ENCODE results near the gene KLHL29. TPM values are rescaled to one million over a fixed set of nuclear protein-coding genes. Genes with fewer than 3 reads are reported as not detected.

Gene KLHL29
- total and polyA plus RNA-seq, 2 experiments from 2014 or later = 1.9 to 6.4 TPM

DNA sequence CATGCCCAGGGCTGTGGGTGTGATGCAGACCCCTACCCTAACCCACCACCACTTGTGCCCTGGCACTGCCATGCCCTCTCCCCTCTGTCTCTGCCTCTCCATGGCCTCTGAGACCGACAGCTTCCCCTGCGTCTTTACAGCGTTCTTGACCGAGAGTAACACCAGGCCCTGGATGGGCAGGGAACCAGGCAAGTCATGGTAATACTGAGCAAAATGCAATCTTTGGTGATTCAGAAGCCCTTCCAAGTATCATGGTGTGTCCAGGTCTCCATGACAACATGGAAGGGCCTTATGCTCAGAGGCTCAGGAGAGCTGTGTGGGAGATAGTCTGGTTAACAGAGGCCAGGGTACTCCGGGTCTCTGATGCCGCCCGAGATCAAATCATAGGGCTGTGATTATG lies 176.1 kb downstream of the KLHL29 start:
- Histone ChIP-seq H3K9me2 (ENCODE audit: insufficient read depth) (no peaks in the 10 kb centered on the region), H3K4me1 (ENCODE audit: insufficient read depth) (peaks cover 14% of the 10 kb centered on the region), H3K4me2 (ENCODE audit: unreplicated experiment) (no peak overlapping the region), H3K9me3 (ENCODE audit: low read depth) (no peaks in the 10 kb centered on the region), H4K20me1 (ENCODE audit: insufficient read depth) (no peaks in the 10 kb centered on the region), H3K79me2 (ENCODE audit: insufficient read depth) (no peaks in the 10 kb centered on the region), H3K27ac (no peak overlapping the region), H3F3A (ENCODE audit: insufficient read depth) (no peaks in the 10 kb centered on the region; the same call in 1 of the 2 replicates), H2AFZ (no peak overlapping the region), H3K4me3 (no peak overlapping the region), H3K36me3 (ENCODE audit: low read depth) (no peaks in the 10 kb centered on the region), H3K9ac (no peak overlapping the region), H3K27me3 (replicated peaks; ENCODE audit: insufficient read depth) (no peaks in the 10 kb centered on the region)
- in situ Hi-C loops (cut with MboI) = no loop called here
- DNase-seq = peak; percentile 52
- WGBS, 2 experiments (ENCODE audit: low coverage in 1 of 2, low lambda C conversion rate in 2 of 2, missing lambda C conversion rate in 2 of 2) = 96 to 97% methylated on average over 7 of the region's 7 CpGs
- TF ChIP-seq EZH2phosphoT487 (IDR thresholded peaks at IDR 0.05; ENCODE audit: insufficient read depth, low read depth) (no peak), EZH2 (IDR thresholded peaks at IDR 0.05; ENCODE audit: insufficient read depth, poor library complexity, severe bottlenecking) (no peak)

DNA sequence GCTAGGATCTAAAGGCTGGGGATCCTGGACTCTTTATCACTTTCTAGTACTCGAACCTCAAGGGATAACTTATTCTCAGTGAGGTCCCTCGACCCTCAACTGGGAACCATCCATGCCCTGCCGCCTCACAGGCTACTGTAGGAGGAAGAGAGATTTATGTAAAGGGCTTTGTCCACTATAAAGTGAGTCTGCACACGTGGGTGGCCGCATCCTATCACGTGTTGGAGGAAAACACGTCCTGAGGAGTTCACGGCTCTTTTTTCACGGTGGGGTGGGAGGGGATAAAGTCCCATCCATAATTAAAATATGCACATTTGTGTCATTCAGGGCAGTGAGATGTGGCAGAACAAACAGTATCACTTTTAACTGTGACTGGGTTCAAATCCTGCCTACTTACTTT lies 176.6 kb downstream of the KLHL29 start:
- Histone ChIP-seq H3K27me3 (replicated peaks; ENCODE audit: insufficient read depth) (no peaks in the 10 kb centered on the region), H3K36me3 (ENCODE audit: low read depth) (no peaks in the 10 kb centered on the region), H3K9me2 (ENCODE audit: insufficient read depth) (no peaks in the 10 kb centered on the region), H3K9ac (no peak overlapping the region), H3K4me2 (ENCODE audit: unreplicated experiment) (no peak overlapping the region), H3F3A (ENCODE audit: insufficient read depth) (no peaks in the 10 kb centered on the region; the same call in 1 of the 2 replicates), H3K79me2 (ENCODE audit: insufficient read depth) (no peaks in the 10 kb centered on the region), H2AFZ (no peak overlapping the region), H3K4me3 (no peak overlapping the region), H3K4me1 (ENCODE audit: insufficient read depth) (peaks cover 14% of the 10 kb centered on the region), H3K9me3 (ENCODE audit: low read depth) (no peaks in the 10 kb centered on the region), H4K20me1 (ENCODE audit: insufficient read depth) (no peaks in the 10 kb centered on the region), H3K27ac (no peak overlapping the region)
- no peak for DNase-seq
- in situ Hi-C loops (cut with MboI) = no loop called here
- WGBS, 2 experiments (ENCODE audit: low coverage in 1 of 2, low lambda C conversion rate in 2 of 2, missing lambda C conversion rate in 2 of 2) = 90 to 94% methylated on average over 9 of the region's 9 CpGs
- no peak for TF ChIP-seq EZH2 (IDR thresholded peaks at IDR 0.05; ENCODE audit: insufficient read depth, poor library complexity, severe bottlenecking)
- TF ChIP-seq EZH2phosphoT487 (IDR thresholded peaks at IDR 0.05; ENCODE audit: insufficient read depth, low read depth) = no peak

DNA sequence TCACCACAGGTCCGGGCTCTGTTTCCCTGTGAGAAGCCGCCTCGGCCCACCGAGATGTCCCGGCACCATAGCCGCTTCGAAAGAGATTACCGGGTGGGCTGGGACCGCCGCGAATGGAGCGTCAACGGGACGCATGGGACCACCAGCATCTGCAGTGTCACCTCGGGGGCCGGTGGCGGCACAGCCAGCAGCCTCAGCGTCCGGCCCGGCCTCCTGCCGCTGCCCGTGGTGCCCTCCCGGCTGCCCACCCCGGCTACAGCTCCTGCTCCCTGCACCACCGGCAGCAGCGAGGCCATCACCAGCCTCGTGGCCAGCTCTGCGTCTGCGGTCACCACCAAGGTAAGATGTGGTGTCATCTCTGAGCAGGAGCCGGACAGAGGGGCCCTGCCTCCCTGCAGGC lies 177.2 kb downstream of the KLHL29 start:
- H3K79me2 ChIP-seq (ENCODE audit: insufficient read depth) = no peaks in the 10 kb centered on the region
- no peaks in the 10 kb centered on the region for H3K36me3 ChIP-seq (ENCODE audit: low read depth)
- H3K27me3 ChIP-seq (replicated peaks; ENCODE audit: insufficient read depth) = no peaks in the 10 kb centered on the region
- no peak overlapping the region for H3K4me3 ChIP-seq
- 95 to 96% methylated on average over 21 to 27 of the region's 30 CpGs for WGBS, 2 experiments (ENCODE audit: low coverage in 1 of 2, low lambda C conversion rate in 2 of 2, missing lambda C conversion rate in 2 of 2)
- DNase-seq = no peak
- no peaks in the 10 kb centered on the region for H3K9me3 ChIP-seq (ENCODE audit: low read depth)
- TF ChIP-seq EZH2 (IDR thresholded peaks at IDR 0.05; ENCODE audit: insufficient read depth, poor library complexity, severe bottlenecking) = no peak
- TF ChIP-seq EZH2phosphoT487 (IDR thresholded peaks at IDR 0.05; ENCODE audit: insufficient read depth, low read depth) = no peak
- H3K4me1 ChIP-seq (ENCODE audit: insufficient read depth) = peaks cover 14% of the 10 kb centered on the region
- in situ Hi-C loops (cut with MboI) = no loop called here
- H2AFZ ChIP-seq = no peak overlapping the region
- H3K9me2 ChIP-seq (ENCODE audit: insufficient read depth) = no peaks in the 10 kb centered on the region
- H3F3A ChIP-seq (ENCODE audit: insufficient read depth) = no peaks in the 10 kb centered on the region; the same call in 1 of the 2 replicates
- no peak overlapping the region for H3K27ac ChIP-seq
- no peak overlapping the region for H3K9ac ChIP-seq
- H4K20me1 ChIP-seq (ENCODE audit: insufficient read depth) = no peaks in the 10 kb centered on the region
- H3K4me2 ChIP-seq (ENCODE audit: unreplicated experiment) = no peak overlapping the region

DNA sequence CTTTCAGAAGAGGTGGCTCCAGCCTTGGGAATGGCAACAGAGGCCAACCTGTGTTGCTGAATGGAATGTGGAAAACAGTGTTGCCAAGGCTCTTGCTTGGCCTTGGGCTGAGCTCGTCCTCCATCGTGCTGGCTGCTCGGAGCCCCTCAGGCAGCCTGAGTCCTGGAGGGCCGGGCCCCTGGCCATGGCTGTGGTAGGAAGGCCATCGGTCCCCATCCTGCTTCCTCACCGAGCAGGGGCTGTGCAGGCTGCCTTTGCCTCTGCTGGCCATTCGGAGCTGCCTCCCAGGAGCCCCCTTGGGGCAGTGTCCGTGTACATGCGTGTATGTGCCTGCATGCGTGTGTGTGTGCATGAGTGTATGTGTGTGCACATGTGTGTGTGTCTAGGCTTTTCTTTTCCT lies 178.2 kb downstream of the KLHL29 start:
- Histone ChIP-seq H3K4me2 (ENCODE audit: unreplicated experiment) (peak overlapping the region; percentile 30), H3K27me3 (replicated peaks; ENCODE audit: insufficient read depth) (no peaks in the 10 kb centered on the region), H4K20me1 (ENCODE audit: insufficient read depth) (no peaks in the 10 kb centered on the region), H3K79me2 (ENCODE audit: insufficient read depth) (no peaks in the 10 kb centered on the region), H3K9me2 (ENCODE audit: insufficient read depth) (no peaks in the 10 kb centered on the region), H3K4me1 (ENCODE audit: insufficient read depth) (peaks cover 14% of the 10 kb centered on the region), H3K36me3 (ENCODE audit: low read depth) (no peaks in the 10 kb centered on the region), H3K9ac (no peak overlapping the region), H3K4me3 (no peak overlapping the region), H3K27ac (no peak overlapping the region), H2AFZ (no peak overlapping the region), H3K9me3 (ENCODE audit: low read depth) (no peaks in the 10 kb centered on the region), H3F3A (ENCODE audit: insufficient read depth) (no peaks in the 10 kb centered on the region; the same call in 1 of the 2 replicates)
- TF ChIP-seq EZH2 (IDR thresholded peaks at IDR 0.05; ENCODE audit: insufficient read depth, poor library complexity, severe bottlenecking) (no peak), EZH2phosphoT487 (IDR thresholded peaks at IDR 0.05; ENCODE audit: insufficient read depth, low read depth) (no peak)
- WGBS, 2 experiments (ENCODE audit: low coverage in 1 of 2, low lambda C conversion rate in 2 of 2, missing lambda C conversion rate in 2 of 2) = 80 to 82% methylated on average over 10 of the region's 10 CpGs
- DNase-seq = no peak
- in situ Hi-C loops (cut with MboI) = no loop called here

Measured in GM23248 (cell line).